CD4-positive, alpha-beta T cell treated with Interleukin-17A for 1 hour (primary cell): ENCODE results near the gene SAMD4A.
A peak's percentile ranks its signal among the peaks of the same experiment; 100 is the strongest.

Source experiments
- DNase-seq: peaks from one replicate; pipeline ENCODE4 v3.0.0-alpha.2; 2020

The SAMD4A gene

GRCh38 chr14:54769951-54770863 lies 203.3 kb downstream of the SAMD4A start:
- no peak for DNase-seq

- DNase-seq = no peak
Observed at GRCh38 chr14:54771411-54772027, 204.6 kb downstream of the SAMD4A start.

GRCh38 chr14:54772451-54772881 lies 205.5 kb downstream of the SAMD4A start:
- no peak for DNase-seq

GRCh38 chr14:54773171-54774006 lies 206.5 kb downstream of the SAMD4A start:
- DNase-seq = peak; percentile 80

GRCh38 chr14:54774824-54775223 lies 207.9 kb downstream of the SAMD4A start:
- DNase-seq = no peak

GRCh38 chr14:54775486-54776140 lies 208.7 kb downstream of the SAMD4A start:
- DNase-seq = no peak

- DNase-seq = peak; percentile 26
Observed at GRCh38 chr14:54776361-54777001, 209.6 kb downstream of the SAMD4A start.

GRCh38 chr14:54777395-54777794 lies 210.5 kb downstream of the SAMD4A start:
- no peak for DNase-seq

- DNase-seq = no peak
Observed at GRCh38 chr14:54778618-54779345, 211.9 kb downstream of the SAMD4A start.

- DNase-seq = no peak
Observed at GRCh38 chr14:54781080-54781479, 214.2 kb downstream of the SAMD4A start.

- no peak for DNase-seq
Observed at GRCh38 chr14:54781961-54782750, 215.2 kb downstream of the SAMD4A start.

GRCh38 chr14:54782751-54783659 lies 216.1 kb downstream of the SAMD4A start:
- DNase-seq = peak; percentile 10

- DNase-seq = no peak
Observed at GRCh38 chr14:54783660-54784015, 216.7 kb downstream of the SAMD4A start.

- DNase-seq = no peak
Observed at GRCh38 chr14:54784060-54784459, 217.1 kb downstream of the SAMD4A start.

- no peak for DNase-seq
Observed at GRCh38 chr14:54784657-54785056, 217.7 kb downstream of the SAMD4A start.

- no peak for DNase-seq
Observed at GRCh38 chr14:54785136-54785777, 218.3 kb downstream of the SAMD4A start.

GRCh38 chr14:54785778-54786770 lies 219.1 kb downstream of the SAMD4A start:
- DNase-seq = no peak

- DNase-seq = no peak
Observed at GRCh38 chr14:54786838-54787237, 219.9 kb downstream of the SAMD4A start.
